Endothelial cell of umbilical vein (primary cell): ENCODE results near the gene GALNT3. TPM values are rescaled to one million over a fixed set of nuclear protein-coding genes. Genes with fewer than 3 reads are reported as not detected.

Experiments used
- BruUV-seq: library from RNA; stranded (reverse); fragments of 400-500 nt; replicated peaks from 2 replicates; lab custom pipeline; 2021; lab: Mats Ljungman, UMichigan
- CTCF ChIA-PET: fragments of 300-600, 350-600 bp; sonication (Branson Sonifier 250); formaldehyde crosslinking; loops from one replicate; lab custom pipeline; 2021; ENCODE audit warnings: antibody characterized with exemption, inconsistent platforms; lab: Charles Lee
- POLR2A ChIA-PET: fragments of 300-600, 350-600 bp; sonication (Branson Sonifier 250); formaldehyde crosslinking; loops from one replicate; lab custom pipeline; 2021; ENCODE audit warnings: antibody characterized with exemption, inconsistent platforms; lab: Charles Lee
- DNase-seq: peaks from one replicate; pipeline ENCODE4 v3.0.0-alpha.2; 2011; ENCODE audit warnings: low read depth, low spot score
- FAIRE-seq: peaks from 2 replicates; lab custom pipeline; 2011; peaks lifted over from hg19 to GRCh38; lab: Jason Lieb, UNC
- H2AFZ ChIP-seq: 2 replicates; pipeline ENCODE4 v1.6.0; 2012; ENCODE audit warnings: low read depth, low read length, control low read depth, inconsistent platforms
- H3K27ac ChIP-seq: 2 replicates; pipeline ENCODE4 v1.5.1; 2011; ENCODE audit warnings: low read depth, mild to moderate bottlenecking, control low read depth, low read length, moderate library complexity; ENCODE audit not compliant: insufficient read depth
- H3K27me3 ChIP-seq, 2 experiments: 2 replicates each; pipeline versions ENCODE4 v1.6.0 to v1.6.1; 2011; ENCODE audit warnings: low read length in 2 of 2, mixed read lengths in 1 of 2; ENCODE audit not compliant: control insufficient read depth in 2 of 2, insufficient read depth in 2 of 2
- H3K36me3 ChIP-seq, 2 experiments: 2 replicates in 1 of 2; 3 replicates in 1 of 2; pipeline ENCODE4 v1.5.1; 2011; ENCODE audit warnings: low read length in 2 of 2, mild to moderate bottlenecking in 1 of 2, moderate library complexity in 1 of 2; ENCODE audit not compliant: control insufficient read depth in 2 of 2, insufficient read depth in 2 of 2; ENCODE audit errors: extremely low read depth in 1 of 2
- H3K4me1 ChIP-seq: 3 replicates; pipeline ENCODE4 v1.5.1; 2011; ENCODE audit warnings: mild to moderate bottlenecking, low read length; ENCODE audit not compliant: control insufficient read depth, insufficient read depth; ENCODE audit errors: extremely low read depth
- H3K4me2 ChIP-seq: 2 replicates; pipeline ENCODE4 v1.6.1; 2011; ENCODE audit warnings: low read length, control low read depth, mixed read lengths; ENCODE audit not compliant: insufficient read depth
- H3K4me3 ChIP-seq, 3 experiments: fragments of 200-600 bp in 1 of 3; sonication (generic), shearing (Covaris generic) in 1 of 3; replicated peaks in 1 of 3; 2 replicates each; pipeline ENCODE4 v1.5.1; 2011 to 2016; ENCODE audit warnings: control low read depth in 3 of 3, low read length in 3 of 3, mild to moderate bottlenecking in 2 of 3, inconsistent platforms in 1 of 3, low read depth in 1 of 3, moderate library complexity in 1 of 3; ENCODE audit not compliant: insufficient read depth in 1 of 3
- H3K79me2 ChIP-seq: 2 replicates; pipeline ENCODE4 v1.6.0; 2012; ENCODE audit warnings: low read length, inconsistent platforms; ENCODE audit not compliant: control insufficient read depth, insufficient read depth
- H3K9ac ChIP-seq: replicated peaks from 2 replicates; pipeline ENCODE3; 2011; ENCODE audit warnings: low read length, control low read depth; ENCODE audit not compliant: insufficient read depth; ENCODE audit errors: extremely low read depth
- H3K9me1 ChIP-seq: replicated peaks from 3 replicates; pipeline ENCODE4 v1.6.0; 2011; ENCODE audit warnings: mild to moderate bottlenecking, low read length; ENCODE audit not compliant: control insufficient read depth, insufficient read depth; ENCODE audit errors: extremely low read depth
- H3K9me3 ChIP-seq: replicated peaks from 2 replicates; pipeline ENCODE4 v1.5.1; 2012; ENCODE audit warnings: low read length, inconsistent platforms; ENCODE audit not compliant: control insufficient read depth, insufficient read depth
- H4K20me1 ChIP-seq: replicated peaks from 2 replicates; pipeline ENCODE3; 2011; ENCODE audit warnings: mild to moderate bottlenecking, low read length; ENCODE audit not compliant: control insufficient read depth, insufficient read depth; ENCODE audit errors: extremely low read depth
- EZH2 ChIP-seq: IDR thresholded peaks from 2 replicates; pipeline ENCODE4 v1.6.1; 2012; ENCODE audit warnings: borderline replicate concordance, low read depth, mild to moderate bottlenecking, moderate library complexity, low read length, inconsistent platforms; ENCODE audit not compliant: severe bottlenecking
- FOS ChIP-seq: IDR thresholded peaks from 2 replicates; pipeline ENCODE4 v1.6.1; 2011; ENCODE audit warnings: mild to moderate bottlenecking, low read length, moderate library complexity, borderline replicate concordance; ENCODE audit not compliant: insufficient read depth
- GATA2 ChIP-seq: IDR thresholded peaks from 2 replicates; pipeline ENCODE4 v1.7.0; 2011; ENCODE audit warnings: low read depth, mild to moderate bottlenecking, moderate library complexity, mixed read lengths, low read length; ENCODE audit not compliant: insufficient read length, insufficient read depth
- JUN ChIP-seq: IDR thresholded peaks from 2 replicates; pipeline ENCODE4 v1.6.1; 2011; ENCODE audit warnings: borderline replicate concordance, low read depth; ENCODE audit not compliant: insufficient read length, insufficient read depth
- MYC ChIP-seq: IDR thresholded peaks from one replicate; pipeline ENCODE4 v1.6.1; 2011; ENCODE audit warnings: mild to moderate bottlenecking, low read depth, low read length
- POLR2A ChIP-seq: IDR thresholded peaks from 2 replicates; pipeline ENCODE4 v1.6.1; 2012; ENCODE audit warnings: low read depth, mild to moderate bottlenecking, control low read depth, low read length
- POLR2AphosphoS5 ChIP-seq: IDR thresholded peaks from 2 replicates; pipeline ENCODE4 v1.6.1; 2012; ENCODE audit warnings: low read depth, mild to moderate bottlenecking, control low read depth, low read length, moderate library complexity; ENCODE audit not compliant: insufficient read depth
- dilution Hi-C: fragments of 300-500 bp; cut with MboI; formaldehyde crosslinking; loops from one replicate; pipeline ENCODE4 v1.15.0; 2019; ENCODE audit warnings: low sequenced_read_pairs; ENCODE audit not compliant: extremely low pct_ligation_motif_present
- intact Hi-C: fragments of 100-400 bp; cut with micrococcal nuclease; formaldehyde crosslinking; loops from one replicate; pipeline ENCODE4 v1.10.0; 2022
- polyA plus RNA-seq, 4 experiments: library from polyadenylated mRNA; depleted of rRNA in 3 of 4; stranded (reverse) in 3 of 4; unstranded in 1 of 4; fragments of >200 nt; gene quantifications; 2 replicates each; pipeline versions ENCODE4 v1.2.1 to v1.2.3, GENCODE V29; 2011 to 2012; ENCODE audit warnings: missing spikeins in 1 of 4
- total RNA-seq: library from RNA; stranded (reverse); gene quantifications from 2 replicates; pipeline ENCODE4 v1.2.3, GENCODE V29; 2021
- TF ChIP-seq, protein P1 (sequence below), 2 donors: IDR thresholded peaks; 1 replicate in 1 of 2; 2 replicates in 1 of 2; pipeline ENCODE4 v1.5.1; 2011; ENCODE audit warnings: low read length in 2 of 2, mild to moderate bottlenecking in 2 of 2, moderate library complexity in 2 of 2, control low read depth in 1 of 2, inconsistent platforms in 1 of 2, low read depth in 1 of 2; ENCODE audit not compliant: insufficient read depth in 1 of 2; ENCODE audit errors: extremely low read depth in 1 of 2
- TF ChIP-seq, protein P2 (sequence below): IDR thresholded peaks from 2 replicates; pipeline ENCODE4 v1.6.1; 2011; ENCODE audit not compliant: insufficient read depth, insufficient read length

Gene GALNT3
- total and polyA plus RNA-seq, 2 donors (not counting 3 experiments of a cell fraction or from before 2014, with no cell fraction given) = 0.07 to 0.82 TPM

- Histone ChIP-seq H3K27me3 (peaks cover 23 to 49% of the 10 kb centered on the region in 2 experiments), H3K9me1 (no peaks in the 10 kb centered on the region), H3K4me2 (no peak overlapping the region), H3K79me2 (no peaks in the 10 kb centered on the region), H3K27ac (no peak overlapping the region), H3K4me1 (peaks cover 12% of the 10 kb centered on the region), H3K4me3 (no peak overlapping the region), H3K9me3 (no peaks in the 10 kb centered on the region), H4K20me1 (no peaks in the 10 kb centered on the region), H3K36me3 (no peaks in the 10 kb centered on the region), H2AFZ (no peak overlapping the region), H3K9ac (no peak overlapping the region)
- DNase-seq (no peak), FAIRE-seq (no peak)
- no peak for TF ChIP-seq JUN
- no peak for TF ChIP-seq EZH2
- no peak for TF ChIP-seq GATA2
- TF ChIP-seq, protein P1, sequence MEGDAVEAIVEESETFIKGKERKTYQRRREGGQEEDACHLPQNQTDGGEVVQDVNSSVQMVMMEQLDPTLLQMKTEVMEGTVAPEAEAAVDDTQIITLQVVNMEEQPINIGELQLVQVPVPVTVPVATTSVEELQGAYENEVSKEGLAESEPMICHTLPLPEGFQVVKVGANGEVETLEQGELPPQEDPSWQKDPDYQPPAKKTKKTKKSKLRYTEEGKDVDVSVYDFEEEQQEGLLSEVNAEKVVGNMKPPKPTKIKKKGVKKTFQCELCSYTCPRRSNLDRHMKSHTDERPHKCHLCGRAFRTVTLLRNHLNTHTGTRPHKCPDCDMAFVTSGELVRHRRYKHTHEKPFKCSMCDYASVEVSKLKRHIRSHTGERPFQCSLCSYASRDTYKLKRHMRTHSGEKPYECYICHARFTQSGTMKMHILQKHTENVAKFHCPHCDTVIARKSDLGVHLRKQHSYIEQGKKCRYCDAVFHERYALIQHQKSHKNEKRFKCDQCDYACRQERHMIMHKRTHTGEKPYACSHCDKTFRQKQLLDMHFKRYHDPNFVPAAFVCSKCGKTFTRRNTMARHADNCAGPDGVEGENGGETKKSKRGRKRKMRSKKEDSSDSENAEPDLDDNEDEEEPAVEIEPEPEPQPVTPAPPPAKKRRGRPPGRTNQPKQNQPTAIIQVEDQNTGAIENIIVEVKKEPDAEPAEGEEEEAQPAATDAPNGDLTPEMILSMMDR (IDR thresholded peaks at IDR 0.05; ENCODE audit: extremely low read depth in 1 of 2, insufficient read depth in 1 of 2, low read depth in 1 of 2, low read length in 2 of 2) = no peak
- TF ChIP-seq POLR2A = no peak
- no peak for TF ChIP-seq FOS
- TF ChIP-seq MYC = no peak
- TF ChIP-seq POLR2AphosphoS5 = no peak
- TF ChIP-seq, protein P2, sequence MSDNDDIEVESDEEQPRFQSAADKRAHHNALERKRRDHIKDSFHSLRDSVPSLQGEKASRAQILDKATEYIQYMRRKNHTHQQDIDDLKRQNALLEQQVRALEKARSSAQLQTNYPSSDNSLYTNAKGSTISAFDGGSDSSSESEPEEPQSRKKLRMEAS = no peak
- ChIA-PET CTCF (interaction anchor here (0.9 to 1.1 kb wide), 2 partner anchors 333 to 501 kb away, joined by 3 read pairs; partner anchors contain the start of gene SCN1A), POLR2A (no interaction called here)
- dilution Hi-C loops (no loop called here), intact Hi-C loops (no loop called here)
- no TSS peak for BruUV-seq
Measured at GRCh38 chr2:165795011-165795410, 964 bp upstream of the GALNT3 start.
